Measurements from ENCODE around the gene KLRF2.

KLRF2 gene

GRCh38 chr12:9888665-9889273 is 7.5 kb downstream of the KLRF2 start:
- H3K9me2 ChIP-seq (replicated peaks; ENCODE audit: insufficient read depth, low read length), result no peaks in the 10 kb centered on the region
- no peak overlapping the region for H3K27ac ChIP-seq (ENCODE audit: low read depth, low read length)
- no peak overlapping the region for H3K4me3 ChIP-seq (ENCODE audit: insufficient read depth, low read length, poor library complexity, severe bottlenecking)
- H3K27me3 ChIP-seq (ENCODE audit: low read length), result no peaks in the 10 kb centered on the region
- H3F3A ChIP-seq (ENCODE audit: insufficient read depth), result no peaks in the 10 kb centered on the region
- H3K79me2 ChIP-seq (ENCODE audit: insufficient read depth, low read length), result no peaks in the 10 kb centered on the region
- no peak for TF ChIP-seq CTCF (IDR thresholded peaks at IDR 0.05; ENCODE audit: insufficient read depth, low read length, poor library complexity, severe bottlenecking)
- no peak for TF ChIP-seq EZH2phosphoT487 (conservative IDR thresholded peaks at IDR 0.05; ENCODE audit: low read length)
- no peaks in the 10 kb centered on the region for H4K20me1 ChIP-seq (ENCODE audit: low read depth, low read length)
- no peaks in the 10 kb centered on the region for H3K36me3 ChIP-seq (ENCODE audit: low read length)
- H2AFZ ChIP-seq (ENCODE audit: low read depth, low read length, severe bottlenecking), result no peak overlapping the region
- no peak overlapping the region for H3K9ac ChIP-seq (ENCODE audit: low read length)
- no peak overlapping the region for H3K4me2 ChIP-seq (ENCODE audit: low read depth, low read length, poor library complexity, severe bottlenecking)
- no peaks in the 10 kb centered on the region for H3K9me3 ChIP-seq (ENCODE audit: insufficient read depth, low read length)

- TF ChIP-seq CTCF (IDR thresholded peaks at IDR 0.05; ENCODE audit: insufficient read depth, low read length, poor library complexity, severe bottlenecking) (no peak), EZH2phosphoT487 (conservative IDR thresholded peaks at IDR 0.05; ENCODE audit: low read length) (no peak)
- Histone ChIP-seq H3K27me3 (ENCODE audit: low read length) (no peaks in the 10 kb centered on the region), H3K79me2 (ENCODE audit: insufficient read depth, low read length) (no peaks in the 10 kb centered on the region), H3K27ac (ENCODE audit: low read depth, low read length) (no peak overlapping the region), H3K9me2 (replicated peaks; ENCODE audit: insufficient read depth, low read length) (no peaks in the 10 kb centered on the region), H3K4me3 (ENCODE audit: insufficient read depth, low read length, poor library complexity, severe bottlenecking) (no peak overlapping the region), H2AFZ (ENCODE audit: low read depth, low read length, severe bottlenecking) (no peak overlapping the region), H4K20me1 (ENCODE audit: low read depth, low read length) (no peaks in the 10 kb centered on the region), H3K9ac (ENCODE audit: low read length) (no peak overlapping the region), H3K36me3 (ENCODE audit: low read length) (no peaks in the 10 kb centered on the region), H3K4me2 (ENCODE audit: low read depth, low read length, poor library complexity, severe bottlenecking) (no peak overlapping the region), H3F3A (ENCODE audit: insufficient read depth) (no peaks in the 10 kb centered on the region), H3K9me3 (ENCODE audit: insufficient read depth, low read length) (no peaks in the 10 kb centered on the region)
Measured at GRCh38 chr12:9895215-9895971, 14.1 kb downstream of the KLRF2 start.

GRCh38 chr12:9897535-9897934 is 16.2 kb downstream of the KLRF2 start:
- H3K4me2 ChIP-seq (ENCODE audit: low read depth, low read length, poor library complexity, severe bottlenecking), result no peak overlapping the region
- no peak for TF ChIP-seq CTCF (IDR thresholded peaks at IDR 0.05; ENCODE audit: insufficient read depth, low read length, poor library complexity, severe bottlenecking)
- TF ChIP-seq EZH2phosphoT487 (conservative IDR thresholded peaks at IDR 0.05; ENCODE audit: low read length), result no peak
- H3K27me3 ChIP-seq (ENCODE audit: low read length), result no peaks in the 10 kb centered on the region
- no peaks in the 10 kb centered on the region for H3K36me3 ChIP-seq (ENCODE audit: low read length)
- no peak overlapping the region for H3K27ac ChIP-seq (ENCODE audit: low read depth, low read length)
- no peaks in the 10 kb centered on the region for H3F3A ChIP-seq (ENCODE audit: insufficient read depth)
- no peak overlapping the region for H3K9ac ChIP-seq (ENCODE audit: low read length)
- H3K9me2 ChIP-seq (replicated peaks; ENCODE audit: insufficient read depth, low read length), result no peaks in the 10 kb centered on the region
- H4K20me1 ChIP-seq (ENCODE audit: low read depth, low read length), result no peaks in the 10 kb centered on the region
- H3K4me3 ChIP-seq (ENCODE audit: insufficient read depth, low read length, poor library complexity, severe bottlenecking), result no peak overlapping the region
- H3K79me2 ChIP-seq (ENCODE audit: insufficient read depth, low read length), result no peaks in the 10 kb centered on the region
- H2AFZ ChIP-seq (ENCODE audit: low read depth, low read length, severe bottlenecking), result no peak overlapping the region
- H3K9me3 ChIP-seq (ENCODE audit: insufficient read depth, low read length), result no peaks in the 10 kb centered on the region
